ENCODE measurements around the gene SLC2A4RG. TPM values are rescaled to one million over a fixed set of nuclear protein-coding genes. Genes with fewer than 3 reads are reported as not detected.

The SLC2A4RG gene
- total and polyA plus RNA-seq, 2 donors (not counting 3 experiments of a cell fraction or from before 2014, with no cell fraction given): 41.7 to 69.4 TPM

DNA sequence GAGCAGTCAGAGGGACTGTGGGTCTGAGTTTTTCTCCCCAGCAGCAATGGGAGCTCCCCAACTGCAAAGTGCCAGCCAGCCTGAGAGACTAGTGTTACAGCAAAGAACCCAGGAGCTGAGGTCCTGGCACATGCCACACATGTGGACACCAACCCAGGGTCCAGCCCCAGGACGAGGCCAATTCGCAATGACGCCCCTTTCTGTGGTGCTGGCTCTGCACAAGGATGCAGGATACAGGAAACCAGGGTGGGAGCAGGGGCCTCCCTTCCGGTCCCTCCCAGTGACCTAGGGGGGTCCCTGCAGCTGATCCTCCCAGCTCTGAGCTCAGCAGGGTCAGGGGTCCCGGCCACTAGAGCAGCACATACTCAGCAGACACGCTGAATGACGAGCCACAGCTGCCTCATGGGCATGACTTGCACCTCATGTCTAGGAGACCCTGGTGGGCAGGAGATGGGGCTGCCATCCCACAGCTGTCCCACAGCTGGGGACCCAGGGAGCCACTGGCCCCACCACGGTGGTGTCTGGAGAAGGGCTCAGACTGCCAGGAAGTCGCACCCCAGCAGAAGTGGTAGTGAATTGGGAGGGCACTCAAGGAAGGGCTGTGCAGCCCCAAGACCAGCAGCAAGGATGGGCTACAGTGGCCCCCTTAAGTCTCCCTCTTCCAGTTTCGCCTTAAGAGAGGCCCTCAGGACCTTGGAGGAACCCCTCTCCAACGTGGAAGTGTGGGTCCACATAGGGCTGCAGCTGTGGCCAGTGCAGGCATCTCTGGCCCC lies 35.4 kb upstream of the SLC2A4RG start:
- no peak for DNase-seq (ENCODE audit: low read depth, low spot score)

DNA sequence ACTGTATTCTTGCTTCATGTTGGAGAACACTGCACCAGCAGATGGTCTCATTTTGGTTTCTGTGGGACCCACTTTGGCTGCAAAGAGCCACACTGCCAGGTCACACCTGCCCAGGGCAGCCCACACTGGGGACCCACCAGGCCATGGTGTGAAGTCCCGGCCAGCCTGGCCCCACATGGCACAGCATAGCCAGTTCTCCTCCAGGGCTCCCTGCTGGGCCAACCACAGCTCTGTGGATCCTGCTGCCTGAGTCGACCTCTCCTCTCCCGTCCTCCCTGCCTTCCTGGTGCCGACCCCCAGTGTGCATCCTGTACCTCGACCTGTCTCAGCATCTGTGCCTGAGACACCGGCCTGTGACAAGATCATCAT lies 34.8 kb upstream of the SLC2A4RG start:
- Histone ChIP-seq H4K20me1 (replicated peaks; ENCODE audit: control insufficient read depth, extremely low read depth, insufficient read depth, low read length) (no peaks in the 10 kb centered on the region), H3K4me2 (ENCODE audit: insufficient read depth, low read length) (no peak overlapping the region), H3K9me1 (replicated peaks; ENCODE audit: control insufficient read depth, extremely low read depth, insufficient read depth, low read length) (no peaks in the 10 kb centered on the region), H3K4me1 (ENCODE audit: control insufficient read depth, extremely low read depth, insufficient read depth, low read length) (peaks cover 15% of the 10 kb centered on the region), H3K79me2 (ENCODE audit: control insufficient read depth, insufficient read depth, low read length) (peaks cover 36% of the 10 kb centered on the region), H3K27me3 (ENCODE audit: control insufficient read depth in 2 of 2, insufficient read depth in 2 of 2, low read length in 2 of 2) (no peaks in the 10 kb centered on the region), H3K36me3 (ENCODE audit: control insufficient read depth in 2 of 2, extremely low read depth in 1 of 2, insufficient read depth in 2 of 2, low read length in 2 of 2) (peaks cover 8 to 22% of the 10 kb centered on the region in 2 experiments), H2AFZ (ENCODE audit: low read depth, low read length) (no peak overlapping the region), H3K4me3 (replicated peaks in 1 of 3; ENCODE audit: insufficient read depth in 1 of 3, low read depth in 1 of 3, low read length in 3 of 3) (no peak overlapping the region), H3K9me3 (replicated peaks; ENCODE audit: control insufficient read depth, insufficient read depth, low read length) (no peaks in the 10 kb centered on the region), H3K27ac (ENCODE audit: insufficient read depth, low read depth, low read length) (no peak overlapping the region), H3K9ac (replicated peaks; ENCODE audit: extremely low read depth, insufficient read depth, low read length) (no peak overlapping the region)
- CTCF ChIA-PET: no interaction called here
- TF ChIP-seq MYC (IDR thresholded peaks at IDR 0.05; ENCODE audit: low read depth, low read length) (no peak), JUN (IDR thresholded peaks at IDR 0.05; ENCODE audit: borderline replicate concordance, insufficient read depth, insufficient read length, low read depth) (no peak), POLR2AphosphoS5 (IDR thresholded peaks at IDR 0.05; ENCODE audit: insufficient read depth, low read depth, low read length) (no peak), GATA2 (IDR thresholded peaks at IDR 0.05; ENCODE audit: insufficient read depth, insufficient read length, low read depth, low read length) (no peak), FOS (IDR thresholded peaks at IDR 0.05; ENCODE audit: borderline replicate concordance, insufficient read depth, low read length) (no peak), EZH2 (IDR thresholded peaks at IDR 0.05; ENCODE audit: borderline replicate concordance, low read depth, low read length, severe bottlenecking) (no peak), POLR2A (IDR thresholded peaks at IDR 0.05; ENCODE audit: low read depth, low read length) (no peak)
- TF ChIP-seq, protein P1, sequence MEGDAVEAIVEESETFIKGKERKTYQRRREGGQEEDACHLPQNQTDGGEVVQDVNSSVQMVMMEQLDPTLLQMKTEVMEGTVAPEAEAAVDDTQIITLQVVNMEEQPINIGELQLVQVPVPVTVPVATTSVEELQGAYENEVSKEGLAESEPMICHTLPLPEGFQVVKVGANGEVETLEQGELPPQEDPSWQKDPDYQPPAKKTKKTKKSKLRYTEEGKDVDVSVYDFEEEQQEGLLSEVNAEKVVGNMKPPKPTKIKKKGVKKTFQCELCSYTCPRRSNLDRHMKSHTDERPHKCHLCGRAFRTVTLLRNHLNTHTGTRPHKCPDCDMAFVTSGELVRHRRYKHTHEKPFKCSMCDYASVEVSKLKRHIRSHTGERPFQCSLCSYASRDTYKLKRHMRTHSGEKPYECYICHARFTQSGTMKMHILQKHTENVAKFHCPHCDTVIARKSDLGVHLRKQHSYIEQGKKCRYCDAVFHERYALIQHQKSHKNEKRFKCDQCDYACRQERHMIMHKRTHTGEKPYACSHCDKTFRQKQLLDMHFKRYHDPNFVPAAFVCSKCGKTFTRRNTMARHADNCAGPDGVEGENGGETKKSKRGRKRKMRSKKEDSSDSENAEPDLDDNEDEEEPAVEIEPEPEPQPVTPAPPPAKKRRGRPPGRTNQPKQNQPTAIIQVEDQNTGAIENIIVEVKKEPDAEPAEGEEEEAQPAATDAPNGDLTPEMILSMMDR (IDR thresholded peaks at IDR 0.05; ENCODE audit: extremely low read depth in 1 of 2, insufficient read depth in 1 of 2, low read depth in 1 of 2, low read length in 2 of 2): no peak
- FAIRE-seq (no peak), DNase-seq (ENCODE audit: low read depth, low spot score) (no peak)
- no TSS peak for BruUV-seq (replicated peaks)
- POLR2A ChIA-PET: no interaction called here
- dilution Hi-C loops (cut with MboI; ENCODE audit: extremely low pct_ligation_motif_present, low sequenced_read_pairs): no loop called here
- intact Hi-C loops (cut with micrococcal nuclease): loop anchor here (5.0 kb wide), 2 partner anchors 77 to 253 kb away; partner anchors contain the start of genes GMEB2 and UCKL1

More for the DNA sequence above, 35.4 kb upstream of the SLC2A4RG start:
- CTCF ChIA-PET: no interaction called here
- FAIRE-seq: no peak
- H3K4me3 ChIP-seq (replicated peaks in 1 of 3; ENCODE audit: insufficient read depth in 1 of 3, low read depth in 1 of 3, low read length in 3 of 3): no peak overlapping the region
- H3K9me3 ChIP-seq (replicated peaks; ENCODE audit: control insufficient read depth, insufficient read depth, low read length): no peaks in the 10 kb centered on the region
- H3K27me3 ChIP-seq (ENCODE audit: control insufficient read depth in 2 of 2, insufficient read depth in 2 of 2, low read length in 2 of 2): no peaks in the 10 kb centered on the region
- dilution Hi-C loops (cut with MboI; ENCODE audit: extremely low pct_ligation_motif_present, low sequenced_read_pairs): no loop called here
- POLR2A ChIA-PET: no interaction called here
- intact Hi-C loops (cut with micrococcal nuclease): no loop called here
- H4K20me1 ChIP-seq (replicated peaks; ENCODE audit: control insufficient read depth, extremely low read depth, insufficient read depth, low read length): no peaks in the 10 kb centered on the region
- peaks cover 19% of the 10 kb centered on the region for H3K4me1 ChIP-seq (ENCODE audit: control insufficient read depth, extremely low read depth, insufficient read depth, low read length)
- no peaks in the 10 kb centered on the region for H3K9me1 ChIP-seq (replicated peaks; ENCODE audit: control insufficient read depth, extremely low read depth, insufficient read depth, low read length)
- peaks cover 31% of the 10 kb centered on the region for H3K79me2 ChIP-seq (ENCODE audit: control insufficient read depth, insufficient read depth, low read length)
- no peak overlapping the region for H3K4me2 ChIP-seq (ENCODE audit: insufficient read depth, low read length)
- no peak overlapping the region for H2AFZ ChIP-seq (ENCODE audit: low read depth, low read length)
- peaks cover 8 to 21% of the 10 kb centered on the region in 2 experiments for H3K36me3 ChIP-seq (ENCODE audit: control insufficient read depth in 2 of 2, extremely low read depth in 1 of 2, insufficient read depth in 2 of 2, low read length in 2 of 2)
- TF ChIP-seq, protein P2, sequence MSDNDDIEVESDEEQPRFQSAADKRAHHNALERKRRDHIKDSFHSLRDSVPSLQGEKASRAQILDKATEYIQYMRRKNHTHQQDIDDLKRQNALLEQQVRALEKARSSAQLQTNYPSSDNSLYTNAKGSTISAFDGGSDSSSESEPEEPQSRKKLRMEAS (IDR thresholded peaks at IDR 0.05; ENCODE audit: insufficient read depth, insufficient read length): no peak
- H3K27ac ChIP-seq (ENCODE audit: insufficient read depth, low read depth, low read length): no peak overlapping the region
- no peak overlapping the region for H3K9ac ChIP-seq (replicated peaks; ENCODE audit: extremely low read depth, insufficient read depth, low read length)
- BruUV-seq (replicated peaks): no TSS peak
